OCI-LY7 (cell line): Measurements from ENCODE around the gene IQGAP2. TPM values are rescaled to one million over a fixed set of nuclear protein-coding genes. Genes with fewer than 3 reads are reported as not detected.

Experiments
- BruUV-seq: library from RNA; stranded (reverse); fragments of 400-500 nt; replicated peaks from 2 replicates; lab custom pipeline; 2021; lab: Mats Ljungman, UMichigan
- CTCF ChIA-PET: fragments of 300-600 bp; sonication (Branson Sonifier 250); formaldehyde crosslinking; loops from one replicate; lab custom pipeline; 2022; ENCODE audit warnings: antibody characterized with exemption; ENCODE audit not compliant: unreplicated experiment; lab: Charles Lee
- POLR2A ChIA-PET: fragments of 300-600 bp; sonication (Branson Sonifier 250); formaldehyde crosslinking; loops from one replicate; lab custom pipeline; 2022; ENCODE audit warnings: antibody characterized with exemption; lab: Charles Lee
- DNase-seq: peaks from one replicate; pipeline ENCODE4 v3.0.0-alpha.2; 2015; ENCODE audit warnings: low spot score
- H2AFZ ChIP-seq: fragments of 200-600 bp; sonication (generic), shearing (Covaris generic); 2 replicates; pipeline ENCODE4 v1.6.1; 2014; ENCODE audit warnings: mild to moderate bottlenecking, antibody characterized with exemption, low read length, moderate library complexity
- H3K27ac ChIP-seq: fragments of 200-600 bp; sonication (generic); 2 replicates; pipeline ENCODE4 v1.5.1; 2014; ENCODE audit warnings: mixed run types, low read depth, mild to moderate bottlenecking, moderate library complexity, low read length, inconsistent platforms; ENCODE audit not compliant: poor library complexity, severe bottlenecking
- H3K36me3 ChIP-seq: fragments of 200-600 bp; sonication (generic); 2 replicates; pipeline ENCODE4 v1.6.1; 2014; ENCODE audit warnings: mild to moderate bottlenecking, antibody characterized with exemption, low read length, moderate library complexity, mixed read lengths; ENCODE audit not compliant: insufficient read depth
- H3K4me1 ChIP-seq: fragments of 200-600 bp; sonication (generic); 2 replicates; pipeline ENCODE4 v1.5.1; 2014; ENCODE audit warnings: mild to moderate bottlenecking, low read length; ENCODE audit not compliant: insufficient read depth, poor library complexity, severe bottlenecking
- H3K4me2 ChIP-seq: fragments of 200-600 bp; sonication (generic); 2 replicates; pipeline ENCODE4 v1.6.1; 2014; ENCODE audit warnings: mild to moderate bottlenecking, low read length
- H3K4me3 ChIP-seq: fragments of 200-600 bp; sonication (generic); 2 replicates; pipeline ENCODE4 v1.5.1; 2014; ENCODE audit warnings: mild to moderate bottlenecking, low read depth, low read length; ENCODE audit not compliant: poor library complexity, severe bottlenecking
- H3K79me2 ChIP-seq: fragments of 200-600 bp; sonication (generic); 2 replicates; pipeline ENCODE4 v1.6.1; 2016; ENCODE audit warnings: low read depth, mild to moderate bottlenecking, low read length, moderate library complexity, mixed read lengths; ENCODE audit not compliant: insufficient read depth
- H3K9me2 ChIP-seq: fragments of 200-600 bp; sonication (generic); 2 replicates; pipeline ENCODE4 v1.6.1; 2016; ENCODE audit warnings: mild to moderate bottlenecking, low read length, mixed read lengths; ENCODE audit not compliant: insufficient read depth
- H3K9me3 ChIP-seq: fragments of 200-600 bp; sonication (generic); 2 replicates; pipeline ENCODE4 v1.6.1; 2014; ENCODE audit warnings: mild to moderate bottlenecking, mixed run types, low read length, mixed read lengths
- H4K20me1 ChIP-seq: fragments of 200-600 bp; sonication (generic); 2 replicates; pipeline ENCODE4 v1.6.1; 2014; ENCODE audit warnings: mild to moderate bottlenecking, antibody characterized with exemption, low read length, moderate library complexity, mixed read lengths; ENCODE audit not compliant: insufficient read depth
- CTCF ChIP-seq: fragments of 200-600 bp; sonication (generic); conservative IDR thresholded peaks from 2 replicates; pipeline ENCODE4 v1.5.1; 2014; ENCODE audit warnings: mild to moderate bottlenecking, antibody characterized with exemption, low read length, moderate library complexity, mixed read lengths
- EZH2phosphoT487 ChIP-seq: fragments of 200-600 bp; sonication (generic); IDR thresholded peaks from 2 replicates; pipeline ENCODE4 v1.6.1; 2018; ENCODE audit warnings: low read depth, borderline replicate concordance, mild to moderate bottlenecking, mixed run types, antibody characterized with exemption, low read length, moderate library complexity, mixed read lengths
- intact Hi-C: fragments of 100-400 bp; cut with micrococcal nuclease; formaldehyde crosslinking; loops from one replicate; pipeline ENCODE4 v1.10.0; 2022; ENCODE audit not compliant: unreplicated experiment
- total RNA-seq, 2 experiments: library from RNA; depleted of rRNA in 1 of 2; stranded (reverse); fragments of >200 nt in 1 of 2; shearing (Covaris generic) in 1 of 2; gene quantifications; 2 replicates each; pipeline ENCODE4 v1.2.3, GENCODE V29; 2014 to 2022

IQGAP2 gene
- total RNA-seq, 2 experiments from 2014 or later, result 30.0 to 50.2 TPM

DNA sequence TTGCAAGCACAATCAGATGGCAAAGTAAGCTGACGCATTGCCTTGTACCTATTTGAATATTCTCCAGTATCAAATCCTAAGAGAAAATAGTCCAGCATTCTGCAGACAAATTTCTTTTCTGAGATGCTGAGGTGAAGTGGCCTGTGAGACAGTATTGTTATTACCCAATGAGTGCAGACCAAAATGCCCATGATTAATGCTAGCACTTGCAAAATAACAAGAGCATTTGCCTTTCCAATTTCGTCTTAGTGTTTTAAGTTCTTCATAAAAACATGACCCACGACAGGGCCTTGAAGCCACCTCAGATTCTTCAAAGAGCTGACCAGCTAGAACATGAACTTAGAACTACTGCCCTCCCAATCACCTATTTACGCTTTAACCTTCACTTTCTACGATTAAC is 2.6 kb upstream of the IQGAP2 start:
- ChIA-PET POLR2A (interaction anchor here (1.0 to 3.4 kb wide), 2 partner anchors 48 to 49 kb away, joined by 3 to 16 read pairs; no protein-coding TSS in a partner anchor), CTCF (interaction anchor here (1.1 kb wide), 1 partner anchor 21 kb away, joined by 3 read pairs; no protein-coding TSS in a partner anchor)
- intact Hi-C loops, result loop anchor here (10.0 kb wide), 1 partner anchor 226 kb away; no protein-coding TSS in a partner anchor
- H3K27ac ChIP-seq, result peak overlapping the region; percentile 94
- BruUV-seq, result no TSS peak
- H3K9me3 ChIP-seq, result no peaks in the 10 kb centered on the region
- TF ChIP-seq CTCF (no peak), EZH2phosphoT487 (no peak)
- no peaks in the 10 kb centered on the region for H4K20me1 ChIP-seq
- H3K4me3 ChIP-seq, result no peak overlapping the region
- no peaks in the 10 kb centered on the region for H3K36me3 ChIP-seq
- peak overlapping the region; percentile 80; the same call in 1 of the 2 replicates for H2AFZ ChIP-seq
- peak overlapping the region; percentile 84; the same call in 1 of the 2 replicates for H3K4me2 ChIP-seq
- no peaks in the 10 kb centered on the region for H3K9me2 ChIP-seq
- peaks cover 36% of the 10 kb centered on the region for H3K4me1 ChIP-seq
- peaks cover 14% of the 10 kb centered on the region; the same call in 1 of the 2 replicates for H3K79me2 ChIP-seq
- no peak for DNase-seq

- Histone ChIP-seq H2AFZ (peak overlapping the region; percentile 80; the same call in 1 of the 2 replicates), H3K36me3 (no peaks in the 10 kb centered on the region), H3K4me1 (peaks cover 49% of the 10 kb centered on the region), H3K4me3 (peak overlapping the region; percentile 93), H3K27ac (peak overlapping the region; percentile 94), H3K79me2 (peaks cover 28% of the 10 kb centered on the region; the same call in 1 of the 2 replicates), H3K4me2 (peak overlapping the region; percentile 84), H4K20me1 (no peaks in the 10 kb centered on the region), H3K9me3 (no peaks in the 10 kb centered on the region), H3K9me2 (no peaks in the 10 kb centered on the region)
- ChIA-PET CTCF (interaction anchor here (0.6 to 1.2 kb wide), 2 partner anchors 22 to 50 kb away, joined by 3 to 6 read pairs; no protein-coding TSS in a partner anchor), POLR2A (interaction anchor here (0.5 to 2.9 kb wide), 6 partner anchors 20 to 258 kb away, joined by 3 to 16 read pairs (median 4); no protein-coding TSS in a partner anchor)
- intact Hi-C loops, result loop anchor here (2.0 to 10.0 kb wide), 3 partner anchors 63 to 239 kb away; no protein-coding TSS in a partner anchor
- TF ChIP-seq EZH2phosphoT487 (no peak), CTCF (no peak)
- DNase-seq, result peak; percentile 85
- BruUV-seq, result no TSS peak
Observed at GRCh38 chr5:76401801-76402250, 1.3 kb upstream of the IQGAP2 start.
